Hepatocyte (in vitro differentiated cells): Measurements from ENCODE around the gene SLC6A8. TPM values are rescaled to one million over a fixed set of nuclear protein-coding genes. Genes with fewer than 3 reads are reported as not detected.

Experiments used
- DNase-seq: peaks from one replicate; pipeline ENCODE4 v3.0.0-alpha.2; 2016; ENCODE audit warnings: low spot score
- H2AFZ ChIP-seq: fragments of 200-600 bp; sonication (generic); 2 replicates; pipeline ENCODE4 v1.6.0; 2016; ENCODE audit warnings: antibody characterized with exemption, mild to moderate bottlenecking
- H3K27ac ChIP-seq: fragments of 200-600 bp; sonication (generic); 2 replicates; pipeline ENCODE4 v1.5.1; 2016; ENCODE audit warnings: mild to moderate bottlenecking
- H3K27me3 ChIP-seq: fragments of 200-600 bp; sonication (generic); 2 replicates; pipeline ENCODE4 v1.6.1; 2016
- H3K36me3 ChIP-seq: fragments of 200-600 bp; sonication (generic); replicated peaks from 2 replicates; pipeline ENCODE4 v1.5.1; 2016; ENCODE audit warnings: low read depth; ENCODE audit not compliant: insufficient read depth
- H3K4me1 ChIP-seq: fragments of 200-600 bp; sonication (generic); 2 replicates; pipeline ENCODE4 v1.5.1; 2016; ENCODE audit warnings: mild to moderate bottlenecking, moderate library complexity; ENCODE audit not compliant: insufficient read depth
- H3K4me2 ChIP-seq: fragments of 200-600 bp; sonication (generic); 2 replicates; pipeline ENCODE4 v1.6.0; 2016
- H3K4me3 ChIP-seq: fragments of 200-600 bp; sonication (generic); 2 replicates; pipeline ENCODE4 v1.5.1; 2016; ENCODE audit warnings: mild to moderate bottlenecking
- H3K79me2 ChIP-seq: fragments of 200-600 bp; sonication (generic); 2 replicates; pipeline ENCODE4 v1.6.0; 2017; ENCODE audit warnings: mild to moderate bottlenecking
- H3K9me2 ChIP-seq: fragments of 200-600 bp; sonication (generic); replicated peaks from 2 replicates; pipeline ENCODE4 v1.6.0; 2017; ENCODE audit warnings: mild to moderate bottlenecking; ENCODE audit not compliant: insufficient read depth
- H3K9me3 ChIP-seq: fragments of 200-600 bp; sonication (generic); 2 replicates; pipeline ENCODE4 v1.5.1; 2016; ENCODE audit warnings: low read depth, mild to moderate bottlenecking
- H4K20me1 ChIP-seq: fragments of 200-600 bp; sonication (generic); 2 replicates; pipeline ENCODE4 v1.6.0; 2016; ENCODE audit warnings: mild to moderate bottlenecking; ENCODE audit not compliant: insufficient read depth, poor library complexity, severe bottlenecking
- EZH2 ChIP-seq: fragments of 200-600 bp; sonication (generic); IDR thresholded peaks from 2 replicates; pipeline ENCODE4 v1.6.1; 2016; ENCODE audit warnings: antibody characterized with exemption, mild to moderate bottlenecking, borderline replicate concordance
- EZH2phosphoT487 ChIP-seq: fragments of 200-600 bp; sonication (generic); IDR thresholded peaks from one replicate; pipeline ENCODE4 v1.6.1; 2018; ENCODE audit warnings: antibody characterized with exemption, mild to moderate bottlenecking, low read depth, moderate library complexity; ENCODE audit not compliant: unreplicated experiment, severe bottlenecking
- WGBS: methylation state at CpG from one replicate; pipeline ENCODE4 v1.1.6; 2016; ENCODE audit warnings: low lambda C conversion rate; ENCODE audit errors: missing lambda C conversion rate; 5-methylcytosine and 5-hydroxymethylcytosine counted together
- polyA plus RNA-seq: library from polyadenylated mRNA; unstranded; fragments of >200 nt; fragmentation: Nextera tagmentation; extraction: Ambion mirVana; gene quantifications from 2 replicates; pipeline ENCODE4 v1.2.1, GENCODE V29; 2016
- total RNA-seq: library from RNA; depleted of rRNA; stranded (reverse); fragments of >200 nt; gene quantifications from 2 replicates; pipeline ENCODE4 v1.2.3, GENCODE V29; 2014
- TF ChIP-seq, protein P1 (sequence below): fragments of 200-600 bp; sonication (generic); IDR thresholded peaks from 2 replicates; pipeline ENCODE4 v1.5.1; 2016; ENCODE audit warnings: antibody characterized with exemption, mild to moderate bottlenecking; ENCODE audit not compliant: poor library complexity

Gene SLC6A8
- total and polyA plus RNA-seq, 2 experiments from 2014 or later: 28.4 to 36.7 TPM

DNA sequence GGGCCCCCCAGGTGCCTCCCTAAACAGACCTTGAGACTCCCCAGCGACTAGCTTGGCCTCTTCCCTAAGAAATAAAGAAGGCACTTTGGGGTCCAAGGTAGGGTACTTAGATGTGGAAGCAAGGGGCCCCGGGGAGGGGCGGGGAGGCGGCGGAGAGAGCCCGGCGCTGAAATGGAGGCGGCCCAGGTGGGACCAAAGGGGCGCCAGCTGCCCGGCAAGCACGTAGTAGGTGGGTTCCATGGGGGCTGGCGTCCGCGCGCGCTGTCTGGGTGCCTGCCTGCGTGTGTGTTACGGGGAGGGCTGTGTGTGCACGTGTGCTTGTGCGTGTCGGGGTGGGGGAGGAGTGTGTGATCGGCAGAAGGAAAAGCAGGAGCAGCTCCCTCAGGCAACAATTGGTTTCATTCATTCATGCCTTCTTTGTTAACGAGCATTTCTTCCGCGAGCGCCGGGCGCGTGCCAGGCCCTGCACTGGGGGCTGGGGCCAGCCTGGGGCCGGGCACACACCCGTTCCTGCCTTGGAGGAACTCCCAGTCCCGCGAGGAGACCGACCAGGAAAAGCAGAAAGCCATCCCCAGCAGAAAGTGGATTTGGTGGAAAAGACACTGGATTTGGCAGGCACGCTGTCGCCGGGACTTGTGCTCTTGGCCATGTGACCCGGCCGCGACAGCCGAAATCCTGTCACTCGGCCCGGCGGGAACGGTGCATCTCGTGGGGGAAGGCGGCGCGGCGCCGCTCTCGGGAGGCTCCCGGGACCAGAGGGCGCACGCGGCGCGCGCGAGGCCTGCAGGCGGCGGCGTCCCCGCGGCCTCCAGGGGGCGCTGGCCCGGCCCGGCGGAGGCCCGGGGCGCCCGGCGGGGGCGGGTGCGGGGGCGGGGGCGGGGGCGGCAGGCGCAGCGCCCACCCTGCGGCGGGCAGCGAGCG, 44.0 kb upstream of the SLC6A8 start:
- Histone ChIP-seq H3K27ac (no peak overlapping the region), H3K4me3 (no peak overlapping the region), H3K36me3 (no peaks in the 10 kb centered on the region), H3K4me2 (peak overlapping the region; percentile 79), H3K4me1 (no peaks in the 10 kb centered on the region), H2AFZ (no peak overlapping the region), H3K9me3 (no peaks in the 10 kb centered on the region), H4K20me1 (no peaks in the 10 kb centered on the region), H3K27me3 (peaks cover 8% of the 10 kb centered on the region), H3K79me2 (no peaks in the 10 kb centered on the region), H3K9me2 (no peaks in the 10 kb centered on the region)
- DNase-seq: no peak
- TF ChIP-seq EZH2phosphoT487: no peak
- no peak for TF ChIP-seq EZH2
- TF ChIP-seq, protein P1, sequence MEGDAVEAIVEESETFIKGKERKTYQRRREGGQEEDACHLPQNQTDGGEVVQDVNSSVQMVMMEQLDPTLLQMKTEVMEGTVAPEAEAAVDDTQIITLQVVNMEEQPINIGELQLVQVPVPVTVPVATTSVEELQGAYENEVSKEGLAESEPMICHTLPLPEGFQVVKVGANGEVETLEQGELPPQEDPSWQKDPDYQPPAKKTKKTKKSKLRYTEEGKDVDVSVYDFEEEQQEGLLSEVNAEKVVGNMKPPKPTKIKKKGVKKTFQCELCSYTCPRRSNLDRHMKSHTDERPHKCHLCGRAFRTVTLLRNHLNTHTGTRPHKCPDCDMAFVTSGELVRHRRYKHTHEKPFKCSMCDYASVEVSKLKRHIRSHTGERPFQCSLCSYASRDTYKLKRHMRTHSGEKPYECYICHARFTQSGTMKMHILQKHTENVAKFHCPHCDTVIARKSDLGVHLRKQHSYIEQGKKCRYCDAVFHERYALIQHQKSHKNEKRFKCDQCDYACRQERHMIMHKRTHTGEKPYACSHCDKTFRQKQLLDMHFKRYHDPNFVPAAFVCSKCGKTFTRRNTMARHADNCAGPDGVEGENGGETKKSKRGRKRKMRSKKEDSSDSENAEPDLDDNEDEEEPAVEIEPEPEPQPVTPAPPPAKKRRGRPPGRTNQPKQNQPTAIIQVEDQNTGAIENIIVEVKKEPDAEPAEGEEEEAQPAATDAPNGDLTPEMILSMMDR: peak; percentile 17
- 45% methylated on average over 52 of the region's 84 CpGs for WGBS

GRCh38 chrX:153644356-153645125, 43.2 kb upstream of the SLC6A8 start:
- Histone ChIP-seq H3K79me2 (no peaks in the 10 kb centered on the region), H3K27ac (no peak overlapping the region), H3K36me3 (no peaks in the 10 kb centered on the region), H2AFZ (no peak overlapping the region), H3K4me2 (peak overlapping the region; percentile 67), H3K9me2 (no peaks in the 10 kb centered on the region), H3K27me3 (peaks cover 8% of the 10 kb centered on the region), H3K4me1 (no peaks in the 10 kb centered on the region), H3K4me3 (no peak overlapping the region), H4K20me1 (no peaks in the 10 kb centered on the region), H3K9me3 (no peaks in the 10 kb centered on the region)
- DNase-seq: no peak
- no peak for TF ChIP-seq EZH2phosphoT487
- TF ChIP-seq, protein P1: peak; percentile 1
- WGBS: 50% methylated on average over 19 of the region's 46 CpGs

DNA sequence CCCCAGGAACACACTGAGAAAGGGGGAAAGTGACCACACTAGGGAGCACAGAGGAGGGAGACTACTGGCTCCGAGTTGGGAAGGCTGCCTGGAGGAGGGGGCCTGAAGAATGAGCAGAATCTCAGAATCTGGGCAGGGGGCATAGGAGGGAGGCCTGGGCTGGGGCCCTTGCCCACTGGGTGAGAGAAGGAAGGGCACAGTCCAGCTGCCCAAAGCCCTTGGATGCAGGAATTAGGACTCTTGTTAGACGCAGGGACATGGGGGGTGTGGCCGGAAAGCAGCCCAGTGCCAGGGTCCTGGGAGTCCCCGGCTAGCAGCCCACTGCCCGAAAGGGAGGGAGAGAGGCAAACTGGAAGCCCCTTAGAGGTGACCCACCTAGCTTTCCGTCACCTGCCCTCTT, 42.6 kb upstream of the SLC6A8 start:
- H4K20me1 ChIP-seq: no peaks in the 10 kb centered on the region
- H3K27me3 ChIP-seq: peaks cover 8% of the 10 kb centered on the region
- DNase-seq: no peak
- peak overlapping the region; percentile 67 for H3K4me2 ChIP-seq
- H3K4me3 ChIP-seq: no peak overlapping the region
- no peaks in the 10 kb centered on the region for H3K9me3 ChIP-seq
- no peak overlapping the region for H2AFZ ChIP-seq
- H3K36me3 ChIP-seq: no peaks in the 10 kb centered on the region
- no peaks in the 10 kb centered on the region for H3K9me2 ChIP-seq
- 66% methylated on average over 6 of the region's 6 CpGs for WGBS
- H3K27ac ChIP-seq: no peak overlapping the region
- H3K4me1 ChIP-seq: no peaks in the 10 kb centered on the region
- TF ChIP-seq EZH2 (no peak), EZH2phosphoT487 (no peak)
- TF ChIP-seq, protein P1: no peak
- H3K79me2 ChIP-seq: no peaks in the 10 kb centered on the region
